Measurements from ENCODE around the gene SNAPIN.
"Not testable (repeated sequence)": the region's sequence is repeated elsewhere in the genome, so short reads cannot be mapped to it uniquely, and the experiment has no call there.

SNAPIN gene

DNA sequence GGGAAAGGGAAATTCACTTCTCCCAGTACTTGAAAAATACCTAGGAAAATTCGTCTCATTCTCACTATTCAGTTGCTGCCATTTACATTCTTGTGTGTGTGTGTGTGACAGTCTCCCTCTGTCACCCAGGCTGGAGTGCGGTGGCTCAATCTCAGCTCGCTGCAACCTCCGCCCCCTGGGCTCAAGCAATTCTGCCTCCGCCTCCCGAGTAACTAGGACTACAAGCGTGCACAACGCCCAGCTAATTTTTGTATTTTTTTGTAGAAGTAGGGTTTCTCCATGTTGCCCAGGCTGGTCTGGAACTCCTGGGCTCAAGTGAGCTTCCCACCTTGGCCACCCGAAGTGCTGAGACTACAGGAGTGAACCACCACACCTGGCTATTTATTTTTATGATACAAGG, 1.2 kb downstream of the SNAPIN start:
- no peak for DNase-seq (ENCODE audit: extremely low read depth, low read depth)
- TF ChIP-seq, protein P1, sequence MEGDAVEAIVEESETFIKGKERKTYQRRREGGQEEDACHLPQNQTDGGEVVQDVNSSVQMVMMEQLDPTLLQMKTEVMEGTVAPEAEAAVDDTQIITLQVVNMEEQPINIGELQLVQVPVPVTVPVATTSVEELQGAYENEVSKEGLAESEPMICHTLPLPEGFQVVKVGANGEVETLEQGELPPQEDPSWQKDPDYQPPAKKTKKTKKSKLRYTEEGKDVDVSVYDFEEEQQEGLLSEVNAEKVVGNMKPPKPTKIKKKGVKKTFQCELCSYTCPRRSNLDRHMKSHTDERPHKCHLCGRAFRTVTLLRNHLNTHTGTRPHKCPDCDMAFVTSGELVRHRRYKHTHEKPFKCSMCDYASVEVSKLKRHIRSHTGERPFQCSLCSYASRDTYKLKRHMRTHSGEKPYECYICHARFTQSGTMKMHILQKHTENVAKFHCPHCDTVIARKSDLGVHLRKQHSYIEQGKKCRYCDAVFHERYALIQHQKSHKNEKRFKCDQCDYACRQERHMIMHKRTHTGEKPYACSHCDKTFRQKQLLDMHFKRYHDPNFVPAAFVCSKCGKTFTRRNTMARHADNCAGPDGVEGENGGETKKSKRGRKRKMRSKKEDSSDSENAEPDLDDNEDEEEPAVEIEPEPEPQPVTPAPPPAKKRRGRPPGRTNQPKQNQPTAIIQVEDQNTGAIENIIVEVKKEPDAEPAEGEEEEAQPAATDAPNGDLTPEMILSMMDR (IDR thresholded peaks at IDR 0.05; ENCODE audit: low read depth, low read length), result no peak

DNA sequence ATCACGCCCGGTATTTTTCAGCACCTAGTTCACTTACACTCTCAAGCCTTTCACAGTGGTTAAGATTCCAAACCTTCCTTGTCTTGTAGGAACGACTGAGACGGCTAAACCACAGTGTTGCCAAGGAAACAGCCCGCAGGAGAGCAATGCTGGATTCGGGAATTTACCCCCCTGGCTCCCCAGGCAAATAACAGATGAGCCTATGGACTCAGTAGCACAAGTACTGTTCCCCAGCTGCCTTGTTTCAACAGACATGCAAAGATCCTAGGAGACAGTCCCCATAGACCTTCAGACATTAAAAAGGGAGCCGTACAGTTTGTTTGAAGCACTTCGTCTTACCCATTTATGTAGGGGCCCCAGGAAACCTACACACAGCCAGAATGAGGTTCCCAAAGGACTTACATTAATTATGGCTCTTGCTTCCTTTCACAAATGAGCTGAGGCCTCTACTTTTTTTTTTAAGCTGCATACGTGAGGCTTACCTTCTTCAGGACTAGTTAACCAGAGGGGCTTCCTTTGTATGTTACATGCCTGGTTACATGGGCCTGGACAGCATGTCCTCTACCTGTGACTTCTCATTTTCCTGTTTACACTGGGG, 2.7 kb downstream of the SNAPIN start:
- no peak for DNase-seq (ENCODE audit: extremely low read depth, low read depth)
- TF ChIP-seq, protein P1 (IDR thresholded peaks at IDR 0.05; ENCODE audit: low read depth, low read length), result no peak

DNA sequence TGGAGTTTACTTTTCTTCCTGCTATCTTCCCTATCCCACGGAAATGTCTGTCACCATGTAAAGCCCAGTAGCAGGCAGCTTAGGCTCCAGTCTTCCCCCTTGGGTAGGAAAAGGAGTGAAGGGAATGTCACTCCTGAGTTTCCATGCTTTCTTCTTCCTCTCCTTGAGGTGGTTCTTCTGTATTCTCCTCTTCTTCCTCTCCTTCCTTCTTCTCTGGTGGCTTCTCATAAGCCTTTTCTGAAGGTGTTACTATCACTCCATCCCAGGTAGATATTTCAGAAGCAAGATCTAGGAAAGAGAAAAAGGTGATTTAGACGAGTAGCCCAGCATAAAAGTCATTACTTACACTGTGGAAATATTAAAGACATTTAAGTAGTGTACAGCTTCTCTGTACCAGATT, 3.8 kb downstream of the SNAPIN start:
- TF ChIP-seq, protein P1 (IDR thresholded peaks at IDR 0.05; ENCODE audit: low read depth, low read length), result no peak
- no peak for DNase-seq (ENCODE audit: extremely low read depth, low read depth)

DNA sequence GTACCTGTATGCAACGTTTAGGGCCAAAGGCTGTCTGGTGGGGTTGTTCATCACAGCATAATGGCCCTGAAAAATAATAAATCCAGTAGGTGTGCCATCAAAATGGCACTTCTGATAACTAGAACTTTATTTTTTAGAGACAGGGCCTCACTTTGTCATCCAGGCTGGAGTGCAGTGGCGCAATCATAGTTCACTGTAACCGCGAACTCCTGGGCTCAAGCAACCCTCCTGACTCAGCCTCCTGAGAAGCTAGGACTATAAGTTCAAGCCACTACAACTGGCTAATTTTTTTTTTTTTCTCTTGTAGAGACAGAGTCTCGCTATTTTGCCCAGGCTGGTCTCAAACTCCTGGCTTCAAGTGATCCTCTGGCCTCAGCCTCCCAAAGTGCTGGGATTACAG, 4.7 kb downstream of the SNAPIN start:
- no peak for DNase-seq (ENCODE audit: extremely low read depth, low read depth)
- TF ChIP-seq, protein P1 (IDR thresholded peaks at IDR 0.05; ENCODE audit: low read depth, low read length), result no peak

DNA sequence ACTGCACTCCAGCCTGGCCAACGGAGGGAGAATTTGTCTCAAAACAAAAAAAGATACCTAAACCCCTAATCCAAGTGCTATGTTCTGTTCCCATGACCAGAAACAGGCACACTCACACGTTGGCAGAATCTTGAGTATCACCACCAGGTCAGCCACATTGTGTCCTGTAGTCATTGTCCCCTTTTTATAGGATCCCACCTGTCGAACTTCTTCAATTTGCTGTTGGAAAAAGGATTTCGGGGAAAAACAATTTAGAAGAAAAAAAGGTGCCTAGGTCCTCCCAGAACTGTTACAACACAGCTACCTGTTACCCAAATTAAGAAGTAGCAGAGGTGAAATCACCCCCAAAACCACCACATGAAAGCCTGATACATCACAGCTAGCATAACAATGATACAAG, 8.9 kb downstream of the SNAPIN start:
- TF ChIP-seq, protein P1 (IDR thresholded peaks at IDR 0.05; ENCODE audit: low read depth, low read length), result no peak
- no peak for DNase-seq (ENCODE audit: extremely low read depth, low read depth)

DNA sequence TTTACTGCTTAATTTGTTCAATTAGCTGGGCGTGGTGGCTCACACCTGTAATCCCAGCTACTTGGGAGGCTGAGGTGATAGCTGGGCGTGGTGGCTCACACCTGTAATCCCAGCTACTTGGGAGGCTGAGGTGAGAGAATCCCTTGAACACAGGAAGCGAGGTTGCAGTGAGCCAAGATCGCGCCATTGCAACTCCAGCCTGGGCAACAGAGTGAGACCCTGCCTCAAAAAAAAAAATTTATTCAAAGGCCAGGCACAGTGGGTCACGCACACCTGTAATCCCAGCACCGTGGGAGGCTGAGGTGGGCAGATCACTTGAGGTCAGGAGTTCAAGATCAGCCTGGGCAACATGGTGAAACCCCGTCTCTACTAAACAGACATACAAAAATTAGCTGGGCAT, 10.2 kb downstream of the SNAPIN start:
- not testable (repeated sequence) for DNase-seq (ENCODE audit: extremely low read depth, low read depth)

DNA sequence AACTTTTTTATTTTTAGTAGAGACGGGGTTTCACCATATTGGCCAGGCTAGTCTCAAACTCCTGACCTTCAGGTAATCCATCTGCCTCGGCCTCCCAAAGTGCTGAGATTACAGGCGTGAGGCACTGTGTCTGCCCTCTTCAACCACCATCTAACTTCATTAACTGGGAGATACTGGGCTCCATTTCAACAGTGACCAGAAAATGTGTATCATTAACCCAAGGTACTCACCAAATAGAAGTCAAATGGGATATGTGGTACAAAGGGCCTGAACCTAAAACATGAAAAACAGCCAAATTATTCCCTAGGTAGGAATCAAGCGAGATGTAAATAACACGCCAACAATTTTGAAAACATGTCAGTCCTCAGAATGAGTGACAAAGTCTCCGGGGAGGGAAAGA, 11.1 kb downstream of the SNAPIN start:
- no peak for DNase-seq (ENCODE audit: extremely low read depth, low read depth)
- TF ChIP-seq, protein P1 (IDR thresholded peaks at IDR 0.05; ENCODE audit: low read depth, low read length), result no peak

DNA sequence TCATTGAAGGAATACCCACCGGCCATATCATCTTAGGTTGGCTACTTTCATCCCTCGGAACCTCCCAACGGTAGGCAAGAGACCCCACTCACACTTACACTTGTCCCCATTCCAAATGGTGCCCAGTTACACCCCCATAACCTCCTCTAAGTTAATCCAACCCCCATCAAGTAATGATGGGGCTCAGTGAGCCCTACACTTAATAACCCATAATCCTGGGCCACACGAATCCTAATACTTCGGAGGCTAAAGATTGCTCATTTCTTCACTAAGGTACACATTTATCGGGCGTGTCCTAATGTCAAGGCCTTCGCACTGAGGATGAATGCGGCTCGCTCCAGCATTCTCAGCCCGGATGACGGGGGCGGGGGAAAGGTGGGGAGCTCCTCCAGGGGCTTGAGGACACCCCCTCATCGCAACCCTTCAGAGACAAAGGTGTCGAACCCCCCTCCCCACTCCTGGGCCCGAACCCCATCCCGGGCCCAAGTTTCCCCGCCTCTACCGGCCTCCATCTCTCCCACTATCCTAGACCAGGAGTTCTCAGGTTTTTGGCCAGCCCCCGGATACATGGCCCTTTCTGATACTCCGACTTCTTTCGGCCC, 11.9 kb downstream of the SNAPIN start:
- DNase-seq (ENCODE audit: extremely low read depth, low read depth), result no peak
- TF ChIP-seq, protein P1 (IDR thresholded peaks at IDR 0.05; ENCODE audit: low read depth, low read length), result no peak
